Measurements from ENCODE around the gene ZNF611.

- no peak for TF ChIP-seq CTCF (IDR thresholded peaks at IDR 0.05; ENCODE audit: poor library complexity)
- TF ChIP-seq EZH2phosphoT487 (IDR thresholded peaks at IDR 0.05; ENCODE audit: low read depth, severe bottlenecking, unreplicated experiment) = no peak
Measured at GRCh38 chr19:52665529-52665928, 69.3 kb downstream of the ZNF611 start.

Measured in hepatocyte (in vitro differentiated cells).